GM18526 (cell line): Measurements from ENCODE around the gene FGF19.

Experiments
- POLR2A ChIP-seq: IDR thresholded peaks from 3 replicates; pipeline ENCODE4 v1.6.1; 2011; ENCODE audit not compliant: insufficient read length; ENCODE audit errors: extremely low read depth

Gene FGF19, protein sequence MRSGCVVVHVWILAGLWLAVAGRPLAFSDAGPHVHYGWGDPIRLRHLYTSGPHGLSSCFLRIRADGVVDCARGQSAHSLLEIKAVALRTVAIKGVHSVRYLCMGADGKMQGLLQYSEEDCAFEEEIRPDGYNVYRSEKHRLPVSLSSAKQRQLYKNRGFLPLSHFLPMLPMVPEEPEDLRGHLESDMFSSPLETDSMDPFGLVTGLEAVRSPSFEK

DNA sequence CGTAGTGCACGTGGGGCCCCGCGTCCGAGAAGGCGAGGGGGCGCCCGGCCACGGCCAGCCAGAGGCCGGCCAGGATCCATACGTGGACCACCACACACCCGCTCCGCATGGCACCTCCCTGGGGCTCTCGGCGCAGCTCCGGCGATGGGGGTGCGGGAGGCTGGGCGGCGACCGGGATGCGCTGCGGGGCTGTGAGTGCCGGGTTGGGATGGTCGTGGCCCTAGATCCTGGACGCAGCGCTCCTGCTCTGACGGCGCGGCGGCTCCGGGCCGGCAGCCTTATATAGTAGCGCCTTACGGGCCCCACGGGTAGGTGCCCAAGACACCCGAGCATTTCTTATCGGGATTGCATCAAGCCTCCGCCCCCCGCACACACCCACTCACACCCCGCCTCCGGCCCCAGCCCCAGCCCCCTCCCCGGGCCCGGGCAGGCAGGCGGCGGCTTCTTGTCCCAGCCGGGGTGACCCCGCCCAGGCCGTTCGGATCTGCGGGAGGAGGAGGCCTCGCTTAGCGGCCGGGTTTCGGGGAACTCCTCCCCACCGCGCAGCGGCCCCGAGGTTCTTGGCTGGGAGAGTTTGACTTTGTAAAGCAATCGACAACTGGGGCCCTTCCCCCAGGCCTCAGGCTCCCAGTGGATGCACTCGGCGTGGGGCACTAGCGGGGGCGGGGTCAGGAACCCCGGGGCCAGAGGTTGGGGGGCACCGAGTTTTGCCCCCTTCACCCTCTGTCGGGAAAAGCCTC lies at the start of gene FGF19:
TSS of gene FGF19 (minus strand) at position 255 of the 740 bp plus-strand sequence. CDS start at position 109, 146 bp downstream.
- no peak for TF ChIP-seq POLR2A

DNA sequence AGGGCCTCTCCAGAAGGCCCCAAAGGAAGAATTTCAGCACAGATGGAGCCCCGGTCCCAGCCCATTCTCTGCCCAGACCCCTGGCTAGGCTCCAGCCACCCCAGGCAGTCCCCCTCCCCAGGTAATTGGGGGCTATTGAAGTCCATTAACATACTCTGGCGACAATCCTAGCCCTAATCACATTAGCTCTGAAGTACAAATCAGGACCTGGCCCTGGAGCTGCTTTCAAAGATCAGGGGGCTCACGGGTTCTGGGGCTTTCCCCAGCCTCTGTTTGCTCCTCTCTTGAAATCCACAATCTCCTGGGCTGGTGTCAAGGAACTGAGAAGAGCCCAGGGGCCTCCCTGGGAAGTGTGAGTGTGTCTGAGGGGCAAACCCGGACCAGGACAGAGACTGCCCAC lies 49.1 kb upstream of the FGF19 start:
- no peak for TF ChIP-seq POLR2A

DNA sequence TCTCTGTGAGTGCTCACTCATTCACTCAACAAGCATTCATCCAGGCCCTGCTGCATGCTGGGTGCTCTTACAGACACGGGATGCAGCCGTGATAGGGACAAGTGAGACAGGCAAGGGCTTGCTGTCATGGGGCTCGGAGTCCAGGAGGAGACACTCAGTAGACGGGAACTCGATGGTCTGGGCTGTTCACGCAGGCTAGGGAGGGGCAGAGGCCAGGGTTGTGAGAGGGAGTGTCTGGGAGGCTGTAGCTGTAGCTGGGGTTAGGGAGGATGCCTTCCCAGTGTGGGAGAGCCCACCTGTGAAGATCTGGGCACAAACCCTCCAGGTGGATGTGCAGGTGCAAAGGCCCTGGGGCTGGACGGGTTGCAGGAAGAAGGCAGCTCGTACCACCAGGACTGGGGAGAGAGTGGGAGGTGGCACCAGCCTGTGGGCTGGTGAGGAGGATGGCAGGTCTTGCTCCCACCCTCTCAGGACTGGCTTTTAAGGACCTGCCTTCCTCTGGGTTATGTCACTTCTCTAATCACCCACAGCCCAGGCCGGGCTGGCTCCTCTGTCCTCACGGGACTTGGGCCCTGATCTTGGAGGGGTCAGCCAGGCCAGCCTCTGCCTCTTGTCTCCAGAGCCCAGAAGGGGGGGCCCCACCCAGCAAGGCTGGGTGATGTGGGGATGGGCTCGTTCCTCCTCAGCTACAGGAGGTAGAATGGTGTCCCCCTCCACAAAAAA lies 47.2 kb upstream of the FGF19 start:
- TF ChIP-seq POLR2A, result no peak

DNA sequence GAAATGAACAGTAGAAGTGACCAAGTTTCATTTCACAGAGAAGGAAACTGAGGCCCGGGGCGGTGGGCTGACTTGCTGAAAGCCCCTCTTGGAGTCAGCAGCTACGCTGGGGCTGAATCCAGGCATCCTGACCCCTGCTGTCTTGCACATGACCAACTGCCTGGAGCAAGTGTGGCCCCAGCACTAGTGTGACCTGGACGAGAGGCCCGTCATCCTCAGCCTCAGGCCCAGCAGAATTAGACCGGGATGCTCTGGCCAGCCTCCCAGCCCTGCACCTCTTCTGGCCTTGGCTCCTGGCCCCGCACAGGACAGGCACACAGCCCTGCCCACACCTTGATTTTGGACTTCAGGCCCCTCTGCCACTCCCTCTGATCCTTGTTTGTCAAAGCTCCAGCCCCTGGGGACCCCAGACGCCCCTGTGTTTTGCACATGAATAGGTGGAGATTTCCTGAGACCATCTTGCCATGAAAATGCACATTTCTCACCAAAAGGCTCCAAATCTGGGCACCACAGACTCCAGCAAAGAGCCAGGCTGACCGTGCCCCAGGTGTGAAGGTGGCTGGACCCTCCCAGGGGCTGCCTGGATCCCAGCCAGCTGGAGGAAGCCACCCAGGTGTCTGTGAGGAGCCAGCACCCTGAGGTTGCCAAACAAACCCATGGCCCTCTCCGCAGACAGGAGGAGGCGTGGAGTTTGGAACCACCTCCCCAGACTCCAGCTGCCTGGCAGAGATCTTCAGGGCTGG lies 46.5 kb upstream of the FGF19 start:
- no peak for TF ChIP-seq POLR2A

DNA sequence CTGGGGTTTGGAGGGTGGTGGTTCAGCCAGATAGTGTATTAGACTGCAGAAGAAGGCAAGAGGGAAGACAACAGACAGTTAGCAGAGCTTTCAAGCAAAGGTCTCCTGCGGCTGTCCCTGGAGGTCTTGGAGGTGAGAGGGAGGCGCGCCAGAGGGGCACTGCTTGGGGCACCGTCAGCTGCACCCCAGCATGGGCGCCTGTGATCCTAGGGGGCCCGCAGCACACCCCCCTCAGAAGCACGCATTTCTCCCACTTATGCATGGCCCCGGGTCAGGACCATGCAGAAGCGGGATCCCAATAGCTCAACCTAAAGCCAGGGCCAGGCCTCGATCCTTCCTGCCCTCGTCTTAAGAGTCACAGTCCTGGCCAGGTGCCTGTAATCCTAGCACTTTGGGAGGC lies 44.8 kb upstream of the FGF19 start:
- no peak for TF ChIP-seq POLR2A

DNA sequence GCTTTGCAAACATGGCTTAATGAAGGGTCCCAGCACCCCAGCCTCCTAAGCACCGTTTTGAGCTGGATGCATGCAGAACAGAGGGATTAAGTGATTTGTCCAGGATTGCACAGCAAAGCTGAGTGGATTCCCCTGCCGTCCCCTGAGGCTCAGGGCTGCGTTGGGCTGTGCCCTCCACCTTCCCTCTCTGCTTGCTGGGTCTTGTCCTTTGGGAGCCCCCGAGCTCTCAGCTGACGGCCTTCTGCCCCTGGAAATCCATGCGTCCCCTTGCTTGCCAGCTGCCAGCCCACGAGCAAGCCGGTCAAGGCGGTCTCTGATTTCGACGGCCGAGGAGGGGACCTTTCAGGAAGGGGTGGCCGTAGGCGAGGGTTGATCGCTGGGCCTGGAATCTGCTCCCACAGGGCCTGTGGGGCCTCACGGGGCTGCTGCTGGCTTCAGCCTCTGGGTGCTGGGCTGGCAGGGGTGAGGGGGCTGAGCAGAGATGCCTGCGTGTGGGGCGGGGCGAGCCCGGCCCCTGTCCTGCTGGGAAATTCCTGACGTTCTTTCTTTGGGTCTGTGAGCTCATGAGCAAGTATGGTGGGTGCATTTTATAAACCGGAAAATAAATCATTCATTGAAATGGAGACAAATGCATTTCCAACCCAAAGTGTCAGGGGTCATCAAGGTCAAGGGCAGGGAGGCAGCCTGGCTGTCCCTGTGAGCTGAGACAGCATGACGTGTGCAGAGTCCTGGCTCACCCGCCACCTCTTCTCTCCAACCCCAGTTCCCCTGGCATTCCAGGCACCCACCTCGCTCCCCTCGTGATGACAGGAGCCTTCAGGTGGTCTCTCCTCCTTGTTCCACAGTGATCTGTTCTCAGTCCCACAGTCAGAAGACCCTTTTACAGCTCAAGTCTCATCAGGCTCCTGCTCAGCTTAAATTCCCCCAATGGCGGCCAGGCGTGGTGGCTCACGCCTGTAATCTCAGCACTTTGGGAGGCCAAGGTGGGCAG lies 43.2 kb upstream of the FGF19 start:
- TF ChIP-seq POLR2A, result no peak

DNA sequence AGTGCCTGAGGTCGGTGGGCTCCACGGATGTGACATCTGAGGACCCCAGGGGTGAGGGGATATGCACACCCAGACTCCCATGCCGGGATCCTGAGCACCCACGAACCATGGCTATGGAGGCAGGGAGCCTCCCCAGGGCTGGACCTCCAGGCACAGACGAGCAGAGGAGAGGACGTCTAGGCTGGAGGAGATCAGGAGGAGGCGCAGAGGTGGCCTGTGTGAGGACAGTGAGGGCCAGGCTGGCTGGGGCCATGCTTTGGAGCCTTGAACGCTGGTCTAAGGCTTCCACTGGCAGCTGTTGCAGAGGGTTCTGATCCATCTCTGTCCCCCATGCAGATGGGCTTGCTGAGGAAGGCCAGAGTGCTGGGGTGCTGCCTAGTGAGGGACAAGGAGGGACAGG lies 42.3 kb upstream of the FGF19 start:
- TF ChIP-seq POLR2A, result no peak

DNA sequence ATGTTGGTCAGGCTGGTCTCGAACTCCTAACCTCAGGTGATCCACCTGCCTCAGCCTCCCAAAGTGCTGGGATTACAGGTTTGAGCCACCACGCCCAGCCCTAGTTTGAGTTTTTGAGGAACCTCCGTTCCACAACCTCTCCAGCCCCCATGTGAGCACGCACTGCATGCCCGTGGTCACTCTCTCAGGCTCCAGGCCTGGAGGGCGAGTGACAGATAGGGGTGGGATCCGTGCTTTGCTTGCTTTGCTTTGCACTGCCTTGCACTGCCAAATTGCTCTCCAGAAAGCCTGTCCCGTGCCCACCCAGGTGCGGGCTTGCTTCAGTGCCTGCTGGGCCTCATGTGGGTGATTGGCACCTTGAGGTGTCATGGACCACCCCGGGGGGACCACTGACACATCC lies 41.4 kb upstream of the FGF19 start:
- TF ChIP-seq POLR2A, result no peak

DNA sequence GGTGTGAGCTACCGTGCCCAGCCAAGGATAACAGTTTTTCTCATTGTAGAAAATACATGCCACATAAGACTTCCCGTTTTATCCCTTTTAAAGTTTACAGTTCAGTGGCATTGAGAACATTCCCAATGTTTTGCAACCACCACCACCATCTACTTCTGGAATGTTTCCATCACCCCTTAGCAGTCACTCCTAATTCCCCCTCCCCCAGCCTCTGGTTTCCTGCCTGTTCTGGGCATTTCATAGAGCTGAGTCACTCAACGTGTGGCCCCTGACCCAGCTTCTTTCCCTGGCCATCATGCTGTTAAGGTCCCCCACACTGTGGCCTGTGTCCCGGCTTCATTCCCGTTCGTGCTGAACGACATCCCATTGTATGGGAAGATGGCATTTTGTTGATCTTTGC lies 40.6 kb upstream of the FGF19 start:
- TF ChIP-seq POLR2A, result no peak

DNA sequence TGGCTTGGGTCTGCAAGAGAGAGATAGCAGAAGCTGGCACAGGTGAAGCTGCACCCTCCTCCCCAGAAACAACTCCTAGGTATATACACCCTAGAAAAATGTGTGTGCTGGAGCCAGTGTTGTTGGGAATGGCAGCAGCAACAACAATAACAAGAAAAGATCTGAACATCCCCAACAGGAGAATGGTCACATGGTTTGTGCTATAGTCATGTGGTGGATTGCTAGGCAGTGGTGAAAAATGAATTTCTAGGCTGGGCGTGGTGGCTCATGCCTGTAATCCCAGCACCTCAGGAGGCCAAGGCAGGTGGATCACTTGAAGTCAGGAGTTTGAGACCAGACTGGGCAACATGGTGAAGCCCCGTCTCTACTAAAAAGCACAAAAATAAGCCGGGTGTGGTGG lies 31.0 kb upstream of the FGF19 start:
- no peak for TF ChIP-seq POLR2A

DNA sequence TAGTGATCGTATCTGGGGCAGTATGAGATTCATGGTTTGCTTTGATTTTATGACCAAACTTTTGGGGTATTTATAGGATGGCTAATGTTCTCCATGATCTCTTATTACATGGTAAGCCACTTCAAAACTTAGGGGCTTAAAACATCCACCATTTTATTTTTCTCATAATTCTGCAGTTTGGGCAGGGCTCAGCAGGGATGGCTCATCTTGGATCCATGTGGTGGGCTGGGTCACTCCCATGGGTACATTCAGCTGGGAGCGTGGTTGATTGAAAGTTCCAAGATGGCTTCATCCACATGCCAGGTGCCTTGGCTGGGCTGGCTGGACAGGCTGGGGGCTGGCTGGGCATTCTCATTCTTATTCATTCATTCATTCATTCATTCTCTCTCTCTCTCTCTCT lies 30.5 kb upstream of the FGF19 start:
- no peak for TF ChIP-seq POLR2A

DNA sequence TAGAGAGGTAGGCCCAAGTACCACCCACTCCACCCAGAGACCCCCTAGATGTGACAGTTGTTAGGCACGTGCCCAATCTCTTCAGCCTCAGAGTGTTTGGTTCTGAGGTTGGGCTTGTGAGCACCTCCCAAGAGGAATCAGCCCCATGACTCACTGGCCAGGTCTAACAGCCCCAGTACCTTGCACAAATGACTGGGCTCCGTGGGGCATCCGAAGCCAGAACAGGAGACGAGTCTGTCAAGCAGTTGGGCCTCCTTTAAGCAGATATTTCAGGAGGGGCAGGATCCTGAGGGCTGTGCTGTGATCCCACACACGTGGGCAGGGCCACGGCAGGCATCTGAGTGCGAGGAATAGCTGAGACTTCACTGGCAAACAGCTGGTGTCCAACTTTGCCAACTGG lies 29.1 kb upstream of the FGF19 start:
- no peak for TF ChIP-seq POLR2A

DNA sequence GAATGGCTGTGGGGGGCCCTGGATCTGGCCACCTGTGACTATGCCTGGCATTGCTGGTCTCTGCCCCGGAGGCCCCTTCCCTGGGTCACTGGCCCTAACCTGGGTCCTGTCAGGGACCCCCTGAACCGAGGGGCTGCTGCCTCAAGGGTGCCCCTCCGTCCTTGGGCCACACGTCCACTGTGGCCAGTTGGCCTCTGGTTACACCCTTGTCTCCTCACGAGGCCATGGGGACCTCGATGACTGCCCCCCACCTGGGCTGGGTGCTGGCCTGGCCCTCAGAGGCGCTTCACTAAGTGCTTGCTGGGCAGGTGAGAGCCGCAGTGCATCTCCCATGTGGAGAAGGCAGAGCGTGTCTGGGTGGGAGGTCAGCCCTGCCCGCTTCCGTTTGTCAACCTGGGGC lies 27.3 kb upstream of the FGF19 start:
- TF ChIP-seq POLR2A, result no peak

DNA sequence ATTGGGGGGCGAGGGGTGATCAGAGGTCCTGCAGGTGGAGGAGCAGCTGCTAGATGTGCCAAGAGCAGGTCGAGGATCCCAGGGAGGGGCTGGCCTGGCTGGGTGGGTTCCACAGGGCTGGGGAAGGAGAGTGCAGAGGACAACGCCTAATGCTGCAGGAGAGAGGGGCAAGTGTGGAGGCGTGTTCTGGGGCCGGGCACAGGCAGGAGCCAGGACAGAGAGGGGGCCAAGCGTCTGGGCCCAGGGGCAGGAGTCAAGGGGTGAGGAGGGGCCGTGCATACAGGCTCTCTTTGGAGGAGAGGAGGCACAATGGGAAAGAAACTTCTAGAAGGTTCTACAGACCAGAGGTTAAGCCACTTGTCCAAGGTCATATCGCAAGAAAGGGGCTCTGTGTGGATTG lies 26.7 kb upstream of the FGF19 start:
- TF ChIP-seq POLR2A, result no peak
